HepG2 (cell line): ENCODE results near the gene BLID. TPM values are rescaled to one million over a fixed set of nuclear protein-coding genes. Genes with fewer than 3 reads are reported as not detected.

Experiments used
- ATAC-seq: fragments of 200-7000 bp; cut with Tn5 transposase; 3 replicates; pipeline ENCODE4 v1.9.1; 2020; ENCODE audit warnings: mild to moderate bottlenecking, moderate library complexity
- BruUV-seq: library from RNA; stranded (reverse); fragments of 400-500 nt; replicated peaks from 2 replicates; lab custom pipeline; 2021; lab: Mats Ljungman, UMichigan
- CTCF ChIA-PET: fragments of 300-600 bp; formaldehyde crosslinking; extraction: SDS; loops from one replicate; lab custom pipeline; 2021; ENCODE audit warnings: low total read pairs, inconsistent platforms, low intra/inter-chr PET ratio; lab: Yijun Ruan, JAX
- POLR2A ChIA-PET: fragments of 350-600 bp; sonication (Branson Sonifier 250); formaldehyde crosslinking; loops from one replicate; lab custom pipeline; 2020; ENCODE audit warnings: antibody characterized with exemption, inconsistent platforms; lab: Yijun Ruan, JAX
- DNase-seq: peaks from one replicate; pipeline ENCODE4 v3.0.0-alpha.2; 2015; ENCODE audit warnings: low spot score
- FAIRE-seq: peaks from 3 replicates; lab custom pipeline; 2011; peaks lifted over from hg19 to GRCh38; lab: Jason Lieb, UNC
- H2AFZ ChIP-seq: one replicate; pipeline ENCODE4 v1.6.1; 2011; ENCODE audit warnings: low read length, inconsistent platforms
- H3K27ac ChIP-seq: fragments of 300-600 bp; 3 replicates; pipeline ENCODE4 v1.8.0; 2011; ENCODE audit warnings: mixed run types, mild to moderate bottlenecking, mixed read lengths, low read length, inconsistent platforms; ENCODE audit not compliant: insufficient read depth; ENCODE audit errors: extremely low read length
- H3K27me3 ChIP-seq, 2 experiments: fragments of 200-600 bp in 1 of 2; 2 replicates in 1 of 2; 3 replicates in 1 of 2; pipeline versions ENCODE4 v1.6.0 to v1.8.0; 2011; ENCODE audit warnings: low read length in 2 of 2, mild to moderate bottlenecking in 2 of 2, moderate library complexity in 2 of 2, inconsistent platforms in 1 of 2; ENCODE audit not compliant: insufficient read depth in 2 of 2, control insufficient read depth in 1 of 2
- H3K36me3 ChIP-seq, 2 experiments: fragments of 200-600 bp in 1 of 2; replicated peaks in 1 of 2; 2 replicates in 1 of 2; 3 replicates in 1 of 2; pipeline versions ENCODE4 v1.5.1 to v1.8.0; 2011; ENCODE audit warnings: low read length in 2 of 2, inconsistent platforms in 1 of 2; ENCODE audit not compliant: insufficient read depth in 2 of 2, control insufficient read depth in 1 of 2
- H3K4me1 ChIP-seq: 2 replicates; pipeline ENCODE4 v1.5.1; 2012; ENCODE audit warnings: low read length, inconsistent platforms; ENCODE audit not compliant: insufficient read depth
- H3K4me2 ChIP-seq: 2 replicates; pipeline ENCODE4 v1.6.0; 2011; ENCODE audit warnings: low read depth, low read length, inconsistent platforms
- H3K4me3 ChIP-seq, 3 experiments: fragments of 200-600 bp in 1 of 3; sonication (generic), shearing (Covaris generic) in 1 of 3; replicated peaks in 1 of 3; 2 replicates each; pipeline ENCODE4 v1.5.1; 2011 to 2016; ENCODE audit warnings: low read length in 3 of 3, inconsistent platforms in 2 of 3, low read depth in 2 of 3, mild to moderate bottlenecking in 2 of 3, control low read depth in 1 of 3, mixed read lengths in 1 of 3; ENCODE audit not compliant: insufficient read depth in 1 of 3
- H3K79me2 ChIP-seq: one replicate; pipeline ENCODE4 v1.6.1; 2011; ENCODE audit warnings: low read length, inconsistent platforms; ENCODE audit not compliant: insufficient read depth
- H3K9ac ChIP-seq: 2 replicates; pipeline ENCODE4 v1.6.0; 2011; ENCODE audit warnings: mild to moderate bottlenecking, low read depth, low read length, inconsistent platforms; ENCODE audit not compliant: insufficient read depth
- H3K9me3 ChIP-seq: 2 replicates; pipeline ENCODE4 v1.5.1; 2012; ENCODE audit warnings: mild to moderate bottlenecking, low read length
- H4K20me1 ChIP-seq: 2 replicates; pipeline ENCODE4 v1.6.0; 2011; ENCODE audit warnings: inconsistent platforms, mild to moderate bottlenecking, low read length, moderate library complexity; ENCODE audit not compliant: insufficient read depth
- BORCS8-MEF2B ChIP-seq: sonication (generic); formaldehyde crosslinking; IDR thresholded peaks from 2 replicates; pipeline ENCODE4 v1.8.0; 2022; ENCODE audit warnings: mild to moderate bottlenecking, missing genetic modification reagents
- HDAC6 ChIP-seq: fragments of 200-600 bp; sonication (generic); IDR thresholded peaks from 2 replicates; pipeline ENCODE4 v1.7.0; 2017; ENCODE audit warnings: mild to moderate bottlenecking, antibody characterized with exemption, low read length, low read depth
- MEF2D ChIP-seq: sonication (generic); formaldehyde crosslinking; IDR thresholded peaks from 2 replicates; pipeline ENCODE4 v1.5.1; 2020; ENCODE audit warnings: mild to moderate bottlenecking, missing genetic modification reagents
- RBFOX2 ChIP-seq: fragments of 200-400 bp; formaldehyde crosslinking; IDR thresholded peaks from 2 replicates; pipeline ENCODE4 v1.6.1; 2017; ENCODE audit warnings: low read depth, mild to moderate bottlenecking, low read length
- ZFP36L1 ChIP-seq: sonication (generic); formaldehyde crosslinking; IDR thresholded peaks from 2 replicates; pipeline ENCODE4 v1.8.0; 2022; ENCODE audit warnings: mild to moderate bottlenecking, missing genetic modification reagents, moderate library complexity
- WGBS: methylation state at CpG from one replicate; pipeline ENCODE4 v1.1.6; 2017; ENCODE audit warnings: low lambda C conversion rate; 5-methylcytosine and 5-hydroxymethylcytosine counted together
- in situ Hi-C: cut with HindIII; loops from 2 replicates; pipeline ENCODE4 v1.10.0; 2017; ENCODE audit warnings: low pct_unique_long_range_greater_than_20kb; ENCODE audit not compliant: extremely low pct_ligation_motif_present
- intact Hi-C: fragments of 100-400 bp; cut with micrococcal nuclease; formaldehyde crosslinking; loops from one replicate; pipeline ENCODE4 v1.10.0; 2022; ENCODE audit not compliant: unreplicated experiment
- polyA plus RNA-seq, 8 experiments: library from polyadenylated mRNA; depleted of rRNA in 3 of 8; stranded (reverse) in 7 of 8; unstranded in 1 of 8; fragments of >200 nt; fragmentation: Illumina TruSeq in 4 of 8; extraction: Trizol in 4 of 8; gene quantifications; 2 replicates each; pipeline versions ENCODE4 v1.2.1 to v1.2.3, GENCODE V29; 2011 to 2016; ENCODE audit warnings: low read depth in 4 of 8, missing spikeins in 1 of 8, mixed read lengths in 1 of 8; ENCODE audit not compliant: insufficient read depth in 1 of 8
- total RNA-seq, 5 experiments: library from RNA; depleted of rRNA; stranded (reverse); fragments of >200 nt; fragmentation: Illumina TruSeq; extraction: Trizol; gene quantifications; 2 replicates each; pipeline ENCODE4 v1.2.3, GENCODE V29; 2016; ENCODE audit warnings: low read depth in 1 of 5
- TF ChIP-seq, protein P1 (sequence below): sonication (generic); formaldehyde crosslinking; IDR thresholded peaks from 2 replicates; pipeline ENCODE4 v1.9.0; 2021; ENCODE audit warnings: missing genetic modification reagents, borderline replicate concordance

Gene BLID
- total and polyA plus RNA-seq, 2 of the 13 experiments (the other 11 are each of a cell fraction or from before 2014, with no cell fraction given): not detected

DNA sequence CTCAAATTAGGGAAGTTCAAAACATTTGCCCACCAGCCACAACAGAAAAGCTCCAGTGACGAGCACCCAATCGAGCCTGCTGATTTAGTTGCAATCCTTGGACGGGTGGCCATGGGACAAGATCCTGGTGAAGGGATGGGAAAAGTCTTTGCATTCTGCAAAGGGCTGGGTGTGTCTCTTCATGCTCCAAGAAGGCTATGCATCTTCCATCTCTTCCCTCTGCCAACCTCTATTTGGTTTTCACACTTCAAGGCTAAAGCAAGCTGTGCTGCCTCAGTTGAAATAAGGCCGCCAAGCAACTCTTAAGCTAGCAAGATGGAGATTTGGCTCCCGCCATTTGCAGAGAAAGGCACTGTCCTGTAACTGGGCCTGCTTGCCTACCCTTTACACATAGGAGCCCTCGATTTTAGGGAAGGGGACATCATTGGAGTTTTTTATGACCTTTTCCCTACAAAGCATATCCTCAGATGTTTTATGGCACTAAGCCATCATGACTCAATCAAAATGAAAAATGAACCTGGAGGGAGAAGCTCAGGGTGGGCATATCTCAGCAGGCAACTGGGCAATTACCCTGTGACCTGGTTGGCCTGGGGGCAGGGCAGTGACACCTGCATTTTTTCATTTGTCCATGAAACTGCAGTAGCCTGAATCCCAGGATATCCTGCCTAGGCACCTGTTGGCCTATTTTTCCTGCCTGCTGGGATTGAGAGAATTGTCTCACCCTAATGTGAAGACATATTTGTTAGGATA is 45.0 kb upstream of the BLID start:
- ChIA-PET CTCF (no interaction called here), POLR2A (no interaction called here)
- H3K36me3 ChIP-seq: no peaks in the 10 kb centered on the region
- H3K4me3 ChIP-seq: no peak overlapping the region
- H3K9me3 ChIP-seq: no peaks in the 10 kb centered on the region
- FAIRE-seq: no peak
- in situ Hi-C loops: no loop called here
- no peaks in the 10 kb centered on the region for H4K20me1 ChIP-seq
- H3K27ac ChIP-seq: no peak overlapping the region
- no peak overlapping the region for H2AFZ ChIP-seq
- no peak for DNase-seq
- BruUV-seq: no TSS peak
- TF ChIP-seq ZFP36L1 (CRISPR knock-in tag) (no peak), MEF2D (CRISPR knock-in tag) (no peak), HDAC6 (no peak), BORCS8-MEF2B (CRISPR knock-in tag) (no peak), RBFOX2 (no peak)
- TF ChIP-seq, protein P1, sequence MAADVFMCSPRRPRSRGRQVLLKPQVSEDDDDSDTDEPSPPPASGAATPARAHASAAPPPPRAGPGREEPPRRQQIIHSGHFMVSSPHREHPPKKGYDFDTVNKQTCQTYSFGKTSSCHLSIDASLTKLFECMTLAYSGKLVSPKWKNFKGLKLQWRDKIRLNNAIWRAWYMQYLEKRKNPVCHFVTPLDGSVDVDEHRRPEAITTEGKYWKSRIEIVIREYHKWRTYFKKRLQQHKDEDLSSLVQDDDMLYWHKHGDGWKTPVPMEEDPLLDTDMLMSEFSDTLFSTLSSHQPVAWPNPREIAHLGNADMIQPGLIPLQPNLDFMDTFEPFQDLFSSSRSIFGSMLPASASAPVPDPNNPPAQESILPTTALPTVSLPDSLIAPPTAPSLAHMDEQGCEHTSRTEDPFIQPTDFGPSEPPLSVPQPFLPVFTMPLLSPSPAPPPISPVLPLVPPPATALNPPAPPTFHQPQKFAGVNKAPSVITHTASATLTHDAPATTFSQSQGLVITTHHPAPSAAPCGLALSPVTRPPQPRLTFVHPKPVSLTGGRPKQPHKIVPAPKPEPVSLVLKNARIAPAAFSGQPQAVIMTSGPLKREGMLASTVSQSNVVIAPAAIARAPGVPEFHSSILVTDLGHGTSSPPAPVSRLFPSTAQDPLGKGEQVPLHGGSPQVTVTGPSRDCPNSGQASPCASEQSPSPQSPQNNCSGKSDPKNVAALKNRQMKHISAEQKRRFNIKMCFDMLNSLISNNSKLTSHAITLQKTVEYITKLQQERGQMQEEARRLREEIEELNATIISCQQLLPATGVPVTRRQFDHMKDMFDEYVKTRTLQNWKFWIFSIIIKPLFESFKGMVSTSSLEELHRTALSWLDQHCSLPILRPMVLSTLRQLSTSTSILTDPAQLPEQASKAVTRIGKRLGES (CRISPR knock-in tag): no peak
- H3K4me1 ChIP-seq: no peaks in the 10 kb centered on the region
- intact Hi-C loops: no loop called here
- H3K4me2 ChIP-seq: no peak overlapping the region
- no peaks in the 10 kb centered on the region for H3K79me2 ChIP-seq
- no peak for ATAC-seq
- 43% methylated on average over 5 of the region's 6 CpGs for WGBS
- H3K27me3 ChIP-seq: no peaks in the 10 kb centered on the region
- no peak overlapping the region for H3K9ac ChIP-seq
